ENCODE results near the gene PTGDR2.
A peak's percentile ranks its signal among the peaks of the same experiment; 100 is the strongest.

PTGDR2 gene

GRCh38 chr11:60855726-60856633 lies at the start of gene PTGDR2:
TSS of gene PTGDR2 (minus strand) at chr11:60855950. CDS start at chr11:60853722, 2,228 bp downstream.
- DNase-seq (ENCODE audit: extremely low read depth, low read depth), result no peak
- TF ChIP-seq CTCF (IDR thresholded peaks at IDR 0.05; ENCODE audit: low read depth, low read length), result no peak

GRCh38 chr11:60905047-60905446 lies 49.3 kb upstream of the PTGDR2 start:
- no peak for DNase-seq (ENCODE audit: extremely low read depth, low read depth)
- no peak for TF ChIP-seq CTCF (IDR thresholded peaks at IDR 0.05; ENCODE audit: low read depth, low read length)

- TF ChIP-seq CTCF (IDR thresholded peaks at IDR 0.05; ENCODE audit: low read depth, low read length), result no peak
- DNase-seq (ENCODE audit: extremely low read depth, low read depth), result no peak
These were observed 46.9 kb upstream of the PTGDR2 start for GRCh38 chr11:60902625-60903024.

GRCh38 chr11:60900673-60901404 lies 45.1 kb upstream of the PTGDR2 start:
- no peak for TF ChIP-seq CTCF (IDR thresholded peaks at IDR 0.05; ENCODE audit: low read depth, low read length)
- no peak for DNase-seq (ENCODE audit: extremely low read depth, low read depth)

- TF ChIP-seq CTCF (IDR thresholded peaks at IDR 0.05; ENCODE audit: low read depth, low read length), result no peak
- DNase-seq (ENCODE audit: extremely low read depth, low read depth), result no peak
These were observed 44.2 kb upstream of the PTGDR2 start for GRCh38 chr11:60899977-60900376.

GRCh38 chr11:60899046-60899936 lies 43.5 kb upstream of the PTGDR2 start:
- DNase-seq (ENCODE audit: extremely low read depth, low read depth), result peak; percentile 27
- TF ChIP-seq CTCF (IDR thresholded peaks at IDR 0.05; ENCODE audit: low read depth, low read length), result peak; percentile 98

All from AG09319 (cell line).